AG10803 (cell line): ENCODE data around the gene EPX.

Source experiments
- DNase-seq: peaks from one replicate; pipeline ENCODE4 v3.0.0; 2010; ENCODE audit warnings: low read depth
- H3K4me3 ChIP-seq: 2 replicates; pipeline ENCODE4 v1.5.1; 2011; ENCODE audit warnings: mild to moderate bottlenecking, low read length, control low read depth
- TF ChIP-seq, protein P1 (sequence below): conservative IDR thresholded peaks from 2 replicates; pipeline ENCODE4 v1.5.1; 2011; ENCODE audit warnings: mild to moderate bottlenecking, low read length, control low read depth, inconsistent platforms

The EPX gene

DNA sequence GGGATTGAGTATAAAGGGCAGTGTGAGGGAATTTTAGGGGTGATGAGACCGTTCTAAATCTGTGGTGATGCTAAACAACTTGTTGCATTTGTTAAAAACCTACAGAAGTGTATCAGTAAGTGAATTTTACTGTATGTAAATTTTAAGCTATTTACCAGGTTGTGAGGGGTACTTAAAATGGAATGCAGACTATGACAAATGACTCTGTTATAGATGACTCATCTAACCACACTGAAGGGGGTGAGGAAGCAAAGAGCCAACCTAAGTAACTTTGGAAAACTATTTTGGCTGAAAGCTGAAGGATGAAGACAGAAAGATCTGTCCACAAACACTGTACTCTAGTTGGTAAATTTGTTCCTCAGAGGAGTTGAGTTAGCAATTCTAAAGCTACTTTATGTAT is 31.8 kb downstream of the EPX start:
- no peak overlapping the region for H3K4me3 ChIP-seq
- TF ChIP-seq, protein P1, sequence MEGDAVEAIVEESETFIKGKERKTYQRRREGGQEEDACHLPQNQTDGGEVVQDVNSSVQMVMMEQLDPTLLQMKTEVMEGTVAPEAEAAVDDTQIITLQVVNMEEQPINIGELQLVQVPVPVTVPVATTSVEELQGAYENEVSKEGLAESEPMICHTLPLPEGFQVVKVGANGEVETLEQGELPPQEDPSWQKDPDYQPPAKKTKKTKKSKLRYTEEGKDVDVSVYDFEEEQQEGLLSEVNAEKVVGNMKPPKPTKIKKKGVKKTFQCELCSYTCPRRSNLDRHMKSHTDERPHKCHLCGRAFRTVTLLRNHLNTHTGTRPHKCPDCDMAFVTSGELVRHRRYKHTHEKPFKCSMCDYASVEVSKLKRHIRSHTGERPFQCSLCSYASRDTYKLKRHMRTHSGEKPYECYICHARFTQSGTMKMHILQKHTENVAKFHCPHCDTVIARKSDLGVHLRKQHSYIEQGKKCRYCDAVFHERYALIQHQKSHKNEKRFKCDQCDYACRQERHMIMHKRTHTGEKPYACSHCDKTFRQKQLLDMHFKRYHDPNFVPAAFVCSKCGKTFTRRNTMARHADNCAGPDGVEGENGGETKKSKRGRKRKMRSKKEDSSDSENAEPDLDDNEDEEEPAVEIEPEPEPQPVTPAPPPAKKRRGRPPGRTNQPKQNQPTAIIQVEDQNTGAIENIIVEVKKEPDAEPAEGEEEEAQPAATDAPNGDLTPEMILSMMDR, result no peak
- DNase-seq, result peak; percentile 73

DNA sequence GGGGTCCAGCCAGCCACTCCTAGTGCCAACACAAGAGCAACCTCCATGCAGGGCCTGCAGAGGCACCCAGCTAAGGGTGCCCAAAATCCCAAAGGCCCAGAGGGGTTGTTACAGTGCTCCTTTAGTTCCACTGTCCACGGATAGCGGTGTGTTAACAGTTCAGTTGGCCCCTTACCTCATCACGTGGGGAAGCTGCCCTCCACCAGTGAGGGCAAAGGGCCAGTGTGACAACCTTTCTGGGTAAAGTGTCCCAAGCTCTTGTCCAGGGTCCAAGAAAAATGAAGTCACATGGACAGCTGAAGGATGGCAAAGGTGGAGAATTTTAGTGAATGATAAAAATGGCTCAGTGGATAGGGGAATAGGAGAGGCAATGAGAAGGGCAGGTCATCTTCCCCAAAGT is 35.2 kb downstream of the EPX start:
- DNase-seq, result no peak
- H3K4me3 ChIP-seq, result no peak overlapping the region
- TF ChIP-seq, protein P1, result no peak

DNA sequence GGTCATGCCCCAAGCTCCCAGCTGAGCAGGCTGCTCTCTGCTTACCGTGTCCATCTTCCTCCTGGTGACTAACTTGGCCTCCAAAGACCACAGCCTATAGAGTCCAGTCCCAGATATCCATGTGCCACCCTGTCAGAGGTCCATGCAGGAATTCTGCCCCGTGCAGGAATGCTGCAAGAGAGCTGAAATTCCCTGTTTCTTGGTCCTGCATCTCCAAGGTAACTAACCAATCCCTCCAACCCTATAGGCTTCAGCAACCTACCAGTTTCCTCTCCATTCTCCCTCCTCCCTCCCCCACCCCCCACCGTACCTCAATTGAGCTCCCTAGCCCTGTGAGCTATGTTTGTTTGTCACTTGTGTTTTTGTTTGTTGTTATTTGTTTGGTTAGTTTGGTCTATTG is 36.2 kb downstream of the EPX start:
- TF ChIP-seq, protein P1, result no peak
- no peak overlapping the region for H3K4me3 ChIP-seq
- no peak for DNase-seq

DNA sequence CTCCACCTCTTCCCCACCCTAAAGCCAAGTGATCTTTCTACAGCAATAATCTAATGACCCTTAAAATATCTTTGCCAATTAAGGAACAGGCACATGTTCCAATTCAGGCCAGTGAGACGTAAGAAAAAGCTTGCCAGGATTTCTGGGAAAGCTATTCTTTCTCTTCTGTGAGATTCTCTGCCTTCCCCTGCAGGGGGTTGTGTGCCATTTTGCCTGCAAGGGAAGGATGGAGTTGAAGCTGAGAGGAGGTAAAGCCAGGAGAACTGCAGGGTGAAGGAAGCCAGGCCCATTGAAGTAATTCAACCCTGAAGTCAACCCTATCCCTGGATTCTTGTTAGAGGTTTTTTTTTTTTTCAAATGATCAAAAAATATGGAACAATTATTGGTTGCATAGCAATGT is 36.9 kb downstream of the EPX start:
- TF ChIP-seq, protein P1, result no peak
- H3K4me3 ChIP-seq, result no peak overlapping the region
- no peak for DNase-seq

DNA sequence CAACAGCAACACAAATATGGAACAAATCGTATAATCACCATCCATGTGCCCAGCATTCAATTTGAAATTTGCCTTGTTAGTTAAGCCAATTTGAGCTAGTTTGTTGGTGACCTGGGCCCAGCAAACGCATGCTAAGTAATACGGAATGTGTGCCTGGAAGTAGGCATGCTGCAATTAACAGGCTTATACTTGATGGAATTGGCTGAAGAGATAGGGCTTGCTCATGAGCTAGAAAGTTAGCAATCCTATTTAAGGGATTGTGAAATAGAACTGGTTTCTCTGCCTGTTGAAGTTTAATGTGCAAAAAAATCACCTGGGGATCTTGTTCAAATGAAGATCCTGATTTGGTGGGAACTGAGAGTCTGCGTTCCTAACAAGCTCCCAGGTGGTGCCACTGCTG is 37.4 kb downstream of the EPX start:
- no peak for DNase-seq
- no peak overlapping the region for H3K4me3 ChIP-seq
- TF ChIP-seq, protein P1, result no peak

DNA sequence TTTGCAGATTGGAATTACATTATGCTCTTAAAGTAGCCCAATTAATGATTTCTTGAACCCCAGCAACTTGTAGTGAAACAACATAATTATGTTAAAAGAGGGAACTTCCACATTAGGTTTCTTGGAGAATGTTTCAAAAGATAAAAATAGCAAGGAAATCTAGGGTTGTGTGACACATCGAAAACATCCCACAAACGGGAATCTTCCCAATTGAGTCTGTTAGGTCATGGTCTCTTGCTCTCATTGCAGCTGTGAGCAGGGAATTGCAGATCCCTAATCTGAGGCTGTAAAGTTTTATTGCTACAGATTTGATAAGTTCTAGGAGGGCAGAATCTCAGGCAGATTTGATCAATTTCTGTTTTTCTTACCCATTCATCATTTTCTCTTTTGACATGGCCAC is 39.1 kb downstream of the EPX start:
- H3K4me3 ChIP-seq, result no peak overlapping the region
- TF ChIP-seq, protein P1, result no peak
- DNase-seq, result peak; percentile 64

DNA sequence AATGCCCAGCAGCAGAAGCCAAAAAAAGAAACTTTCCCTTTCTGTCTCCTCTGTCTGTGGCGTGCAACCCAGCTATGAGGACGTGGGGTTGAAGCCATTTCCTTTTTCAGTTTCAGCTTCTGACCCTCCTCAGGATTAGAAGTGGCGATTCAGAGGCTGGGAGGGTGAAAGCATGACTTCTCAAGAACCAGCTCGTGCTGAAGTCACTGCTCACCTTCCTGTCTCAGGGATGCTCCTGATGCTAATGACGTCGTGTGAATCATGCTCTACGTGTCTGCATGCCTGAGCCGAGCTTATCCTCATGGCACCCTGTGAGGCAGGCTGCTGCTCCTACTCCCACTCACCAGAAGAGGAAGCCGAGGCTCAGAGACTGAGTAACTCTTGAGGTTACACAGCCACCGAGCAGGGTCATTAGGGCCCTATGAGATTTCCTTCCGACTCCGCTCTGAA is 40.2 kb downstream of the EPX start:
- H3K4me3 ChIP-seq, result no peak overlapping the region
- DNase-seq, result peak; percentile 68
- TF ChIP-seq, protein P1, result no peak
